ENCODE results near the gene ZC2HC1B. TPM values are rescaled to one million over a fixed set of nuclear protein-coding genes. Genes with fewer than 3 reads are reported as not detected.

The ZC2HC1B gene, protein sequence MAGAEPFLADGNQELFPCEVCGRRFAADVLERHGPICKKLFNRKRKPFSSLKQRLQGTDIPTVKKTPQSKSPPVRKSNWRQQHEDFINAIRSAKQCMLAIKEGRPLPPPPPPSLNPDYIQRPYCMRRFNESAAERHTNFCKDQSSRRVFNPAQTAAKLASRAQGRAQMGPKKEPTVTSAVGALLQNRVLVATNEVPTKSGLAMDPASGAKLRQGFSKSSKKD
- total RNA-seq, result not detected
- not detected for total RNA-seq (2013)

DNA sequence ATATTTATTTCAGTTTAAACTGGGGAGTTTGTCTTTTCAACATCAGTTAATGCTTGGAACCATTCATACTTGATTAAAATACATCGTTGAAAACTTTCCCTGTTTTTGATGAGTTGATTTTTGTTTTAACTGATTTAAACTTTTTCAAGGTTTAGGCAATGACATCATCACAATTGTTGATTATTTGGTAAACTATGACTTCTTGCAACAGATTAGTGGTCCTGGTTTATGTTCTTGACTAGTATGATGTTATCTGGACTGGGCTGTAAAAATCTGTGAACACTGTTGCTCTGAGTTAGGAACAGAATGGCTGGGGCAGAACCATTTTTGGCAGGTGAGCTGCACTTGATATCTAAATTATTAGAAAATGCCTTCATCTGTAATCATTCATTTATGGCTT is at the start of gene ZC2HC1B:
ZC2HC1B (plus strand) TSS at position 241 of the 400 bp plus-strand sequence; CDS start at position 307, 66 bp downstream.
- no peaks in the 10 kb centered on the region for H3K27me3 ChIP-seq (ENCODE audit: control insufficient read depth, insufficient read depth, low read length)
- TF ChIP-seq, protein P1, sequence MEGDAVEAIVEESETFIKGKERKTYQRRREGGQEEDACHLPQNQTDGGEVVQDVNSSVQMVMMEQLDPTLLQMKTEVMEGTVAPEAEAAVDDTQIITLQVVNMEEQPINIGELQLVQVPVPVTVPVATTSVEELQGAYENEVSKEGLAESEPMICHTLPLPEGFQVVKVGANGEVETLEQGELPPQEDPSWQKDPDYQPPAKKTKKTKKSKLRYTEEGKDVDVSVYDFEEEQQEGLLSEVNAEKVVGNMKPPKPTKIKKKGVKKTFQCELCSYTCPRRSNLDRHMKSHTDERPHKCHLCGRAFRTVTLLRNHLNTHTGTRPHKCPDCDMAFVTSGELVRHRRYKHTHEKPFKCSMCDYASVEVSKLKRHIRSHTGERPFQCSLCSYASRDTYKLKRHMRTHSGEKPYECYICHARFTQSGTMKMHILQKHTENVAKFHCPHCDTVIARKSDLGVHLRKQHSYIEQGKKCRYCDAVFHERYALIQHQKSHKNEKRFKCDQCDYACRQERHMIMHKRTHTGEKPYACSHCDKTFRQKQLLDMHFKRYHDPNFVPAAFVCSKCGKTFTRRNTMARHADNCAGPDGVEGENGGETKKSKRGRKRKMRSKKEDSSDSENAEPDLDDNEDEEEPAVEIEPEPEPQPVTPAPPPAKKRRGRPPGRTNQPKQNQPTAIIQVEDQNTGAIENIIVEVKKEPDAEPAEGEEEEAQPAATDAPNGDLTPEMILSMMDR (IDR thresholded peaks at IDR 0.05), result no peak
- H3K4me1 ChIP-seq (ENCODE audit: control insufficient read depth, insufficient read depth, low read length), result no peaks in the 10 kb centered on the region
- peaks cover 53% of the 10 kb centered on the region for H3K36me3 ChIP-seq (ENCODE audit: control insufficient read depth, insufficient read depth, low read length)
- no peak within 1 kb of the TSS for H3K4me3 Mint-ChIP-seq
- ATAC-seq, result no peak
- H3K36me3 Mint-ChIP-seq, result peaks cover 32% of the 10 kb centered on the region
- H3K27ac ChIP-seq (ENCODE audit: low read length), result no peak within 1 kb of the TSS
- intact Hi-C loops (cut with micrococcal nuclease), result no loop called here
- H3K4me3 ChIP-seq (ENCODE audit: low read length), result no peak within 1 kb of the TSS
- no peaks in the 10 kb centered on the region for H3K9me3 Mint-ChIP-seq
- no peak within 1 kb of the TSS for H3K27ac Mint-ChIP-seq
- DNase-seq, result no peak
- no peaks in the 10 kb centered on the region for H3K27me3 Mint-ChIP-seq (ENCODE audit: low read depth in 2 of 2)
- WGBS (ENCODE audit: insufficient coverage), result 100% methylated on average over 1 of the region's 1 CpG
- H3K9me3 ChIP-seq (ENCODE audit: control insufficient read depth, insufficient read depth, low read length), result no peaks in the 10 kb centered on the region
- H3K4me1 Mint-ChIP-seq, result no peaks in the 10 kb centered on the region

- no peak overlapping the region for H3K27ac Mint-ChIP-seq
- H3K27me3 ChIP-seq (ENCODE audit: control insufficient read depth, insufficient read depth, low read length), result no peaks in the 10 kb centered on the region
- H3K9me3 Mint-ChIP-seq, result no peaks in the 10 kb centered on the region
- intact Hi-C loops (cut with micrococcal nuclease), result no loop called here
- H3K4me3 ChIP-seq (ENCODE audit: low read length), result no peak overlapping the region
- H3K9me3 ChIP-seq (ENCODE audit: control insufficient read depth, insufficient read depth, low read length), result no peaks in the 10 kb centered on the region
- H3K27ac ChIP-seq (ENCODE audit: low read length), result no peak overlapping the region
- DNase-seq (no peak), ATAC-seq (no peak)
- TF ChIP-seq, protein P1 (IDR thresholded peaks at IDR 0.05), result no peak
- no peaks in the 10 kb centered on the region for H3K36me3 ChIP-seq (ENCODE audit: control insufficient read depth, insufficient read depth, low read length)
- no peak overlapping the region for H3K4me3 Mint-ChIP-seq
- H3K36me3 Mint-ChIP-seq, result no peaks in the 10 kb centered on the region
- no peaks in the 10 kb centered on the region for H3K27me3 Mint-ChIP-seq (ENCODE audit: low read depth in 2 of 2)
- no peaks in the 10 kb centered on the region for H3K4me1 Mint-ChIP-seq
- H3K4me1 ChIP-seq (ENCODE audit: control insufficient read depth, insufficient read depth, low read length), result no peaks in the 10 kb centered on the region
Measured at GRCh38 chr6:143817621-143818020, 46.7 kb upstream of the ZC2HC1B start.

DNA sequence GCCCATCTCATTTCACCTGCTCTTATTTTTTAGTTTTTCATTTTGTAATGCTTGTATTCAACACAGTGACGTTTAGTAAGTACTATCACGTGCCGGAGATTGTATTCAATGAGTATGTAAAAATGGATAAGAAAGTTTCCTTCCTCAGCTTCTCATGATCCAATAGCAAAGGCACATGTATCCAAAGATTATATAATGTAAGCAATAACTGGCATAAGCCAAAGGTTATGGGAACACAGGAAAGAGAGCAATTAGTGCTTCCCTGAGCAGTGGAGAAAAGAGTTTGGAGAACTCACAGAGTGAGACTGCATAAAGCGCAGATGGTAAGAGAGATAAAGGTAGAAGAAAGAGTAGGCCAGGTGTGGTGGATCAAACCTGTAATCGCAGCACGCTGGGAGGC is 42.9 kb upstream of the ZC2HC1B start:
- no peaks in the 10 kb centered on the region for H3K4me1 Mint-ChIP-seq
- H3K4me3 Mint-ChIP-seq, result no peak overlapping the region
- TF ChIP-seq, protein P1 (IDR thresholded peaks at IDR 0.05), result no peak
- 100% methylated on average over 2 of the region's 6 CpGs for WGBS (ENCODE audit: insufficient coverage)
- no peaks in the 10 kb centered on the region for H3K36me3 Mint-ChIP-seq
- intact Hi-C loops (cut with micrococcal nuclease), result no loop called here
- no peak for ATAC-seq
- no peaks in the 10 kb centered on the region for H3K4me1 ChIP-seq (ENCODE audit: control insufficient read depth, insufficient read depth, low read length)
- H3K9me3 Mint-ChIP-seq, result no peaks in the 10 kb centered on the region
- H3K27ac Mint-ChIP-seq, result no peak overlapping the region
- no peaks in the 10 kb centered on the region for H3K9me3 ChIP-seq (ENCODE audit: control insufficient read depth, insufficient read depth, low read length)
- no peaks in the 10 kb centered on the region for H3K27me3 Mint-ChIP-seq (ENCODE audit: low read depth in 2 of 2)
- H3K4me3 ChIP-seq (ENCODE audit: low read length), result no peak overlapping the region
- no peaks in the 10 kb centered on the region for H3K27me3 ChIP-seq (ENCODE audit: control insufficient read depth, insufficient read depth, low read length)
- no peak overlapping the region for H3K27ac ChIP-seq (ENCODE audit: low read length)
- DNase-seq, result no peak
- H3K36me3 ChIP-seq (ENCODE audit: control insufficient read depth, insufficient read depth, low read length), result peaks cover 6% of the 10 kb centered on the region

DNA sequence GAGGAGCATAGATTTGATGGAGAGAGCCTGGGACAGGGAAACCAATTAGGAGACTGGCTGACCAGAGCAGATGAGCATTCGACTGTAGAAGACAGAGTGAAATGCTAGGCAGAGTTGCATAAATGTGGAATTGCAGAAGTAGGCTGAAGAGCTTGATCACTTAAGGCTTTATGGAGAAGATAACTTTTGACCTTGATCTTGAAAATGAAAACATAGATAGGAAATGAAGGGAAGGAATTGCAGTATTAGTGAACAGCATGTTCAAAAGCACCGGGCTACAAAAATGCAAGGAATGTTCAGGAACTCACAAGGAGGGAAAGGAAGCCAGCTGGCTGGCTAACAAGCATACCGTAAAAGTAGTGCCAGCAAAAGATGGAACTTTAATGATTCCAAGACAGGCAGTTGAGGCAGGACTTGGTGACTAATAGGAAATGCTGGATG is 41.7 kb upstream of the ZC2HC1B start:
- Histone ChIP-seq H3K9me3 (ENCODE audit: control insufficient read depth, insufficient read depth, low read length) (no peaks in the 10 kb centered on the region), H3K27me3 (ENCODE audit: control insufficient read depth, insufficient read depth, low read length) (no peaks in the 10 kb centered on the region), H3K36me3 (ENCODE audit: control insufficient read depth, insufficient read depth, low read length) (peaks cover 6% of the 10 kb centered on the region), H3K4me1 (ENCODE audit: control insufficient read depth, insufficient read depth, low read length) (no peaks in the 10 kb centered on the region), H3K4me3 (ENCODE audit: low read length) (no peak overlapping the region), H3K27ac (ENCODE audit: low read length) (no peak overlapping the region)
- no peak for DNase-seq
- no peaks in the 10 kb centered on the region for H3K27me3 Mint-ChIP-seq (ENCODE audit: low read depth in 2 of 2)
- no peaks in the 10 kb centered on the region for H3K4me1 Mint-ChIP-seq
- intact Hi-C loops (cut with micrococcal nuclease), result no loop called here
- TF ChIP-seq, protein P1 (IDR thresholded peaks at IDR 0.05), result no peak
- H3K27ac Mint-ChIP-seq, result no peak overlapping the region
- H3K9me3 Mint-ChIP-seq, result no peaks in the 10 kb centered on the region
- 98% methylated on average over 3 of the region's 3 CpGs for WGBS (ENCODE audit: insufficient coverage)
- no peak overlapping the region for H3K4me3 Mint-ChIP-seq
- ATAC-seq, result no peak
- no peaks in the 10 kb centered on the region for H3K36me3 Mint-ChIP-seq

Data from natural killer cell (primary cell).